HEK293 (cell line): Measurements from ENCODE around the gene ZCCHC13.

Experiments used
- CTCF ChIA-PET: fragments of 350-600 bp; formaldehyde crosslinking; extraction: SDS; loops from one replicate; lab custom pipeline; 2021; ENCODE audit warnings: antibody characterized with exemption; lab: Yijun Ruan, JAX
- POLR2A ChIA-PET: fragments of 300-600 bp; formaldehyde crosslinking; extraction: SDS; loops from one replicate; lab custom pipeline; 2020; ENCODE audit warnings: antibody characterized with exemption, inconsistent platforms; lab: Yijun Ruan, JAX
- H3K27ac ChIP-seq: fragments of 200-500 bp; sonication (Bioruptor generic); 2 replicates; pipeline ENCODE4 v1.5.1; 2014; ENCODE audit warnings: low read depth, low read length, control low read depth, inconsistent platforms; ENCODE audit errors: extremely low read depth
- H3K36me3 ChIP-seq, 2 experiments: fragments of 200-500 bp in 1 of 2; sonication (Bioruptor generic) in 1 of 2; 1 replicate in 1 of 2; 2 replicates in 1 of 2; pipeline ENCODE4 v1.5.1; 2014 to 2017; ENCODE audit warnings: inconsistent platforms in 2 of 2, low read length in 2 of 2; ENCODE audit not compliant: control insufficient read depth in 2 of 2, insufficient read depth in 1 of 2
- H3K4me1 ChIP-seq: fragments of 200-500 bp; sonication (Bioruptor generic); 2 replicates; pipeline ENCODE4 v1.5.1; 2014; ENCODE audit warnings: mild to moderate bottlenecking, low read length, inconsistent platforms; ENCODE audit not compliant: control insufficient read depth, insufficient read depth
- H3K4me3 ChIP-seq: 2 replicates; pipeline ENCODE4 v1.5.1; 2011; ENCODE audit warnings: low read depth, mild to moderate bottlenecking, control low read depth, low read length, moderate library complexity
- H3K9me3 ChIP-seq: fragments of 200-500 bp; sonication (Bioruptor generic); 2 replicates; pipeline ENCODE4 v1.5.1; 2014; ENCODE audit warnings: low read depth, low read length, inconsistent platforms; ENCODE audit not compliant: control insufficient read depth, insufficient read depth
- KLF10 ChIP-seq: fragments of 450-650 bp; IDR thresholded peaks from 2 replicates; pipeline ENCODE4 v1.5.1; 2018; ENCODE audit warnings: missing biosample characterization, mild to moderate bottlenecking, missing genetic modification characterization
- ZBTB21 ChIP-seq: fragments of 450-650 bp; formaldehyde crosslinking; IDR thresholded peaks from 2 replicates; pipeline ENCODE4 v1.5.1; 2017; ENCODE audit warnings: missing biosample characterization, missing genetic modification characterization
- ZIC2 ChIP-seq: fragments of 450-650 bp; formaldehyde crosslinking; IDR thresholded peaks from 2 replicates; pipeline ENCODE4 v1.5.1; 2016; ENCODE audit warnings: missing biosample characterization, missing genetic modification characterization
- ZNF132 ChIP-seq: fragments of 450-650 bp; formaldehyde crosslinking; IDR thresholded peaks from 2 replicates; pipeline ENCODE4 v1.5.1; 2017; ENCODE audit warnings: missing biosample characterization, missing genetic modification characterization, borderline replicate concordance
- ZNF366 ChIP-seq: fragments of 450-650 bp; formaldehyde crosslinking; conservative IDR thresholded peaks from 2 replicates; pipeline ENCODE4 v1.5.1; 2016; ENCODE audit warnings: missing biosample characterization, missing genetic modification characterization
- ZNF473 ChIP-seq: fragments of 450-650 bp; formaldehyde crosslinking; IDR thresholded peaks from 2 replicates; pipeline ENCODE4 v1.5.1; 2017; ENCODE audit warnings: missing biosample characterization, missing genetic modification characterization
- ZNF837 ChIP-seq: fragments of 450-650 bp; formaldehyde crosslinking; IDR thresholded peaks from 2 replicates; pipeline ENCODE4 v1.5.1; 2016; ENCODE audit warnings: missing biosample characterization, missing genetic modification characterization
- TF ChIP-seq, protein P1 (sequence below): fragments of 450-650 bp; formaldehyde crosslinking; IDR thresholded peaks from 2 replicates; pipeline ENCODE4 v1.5.1; 2016; ENCODE audit warnings: missing biosample characterization, missing genetic modification characterization, borderline replicate concordance
- TF ChIP-seq, protein P2 (sequence below): fragments of 450-650 bp; formaldehyde crosslinking; IDR thresholded peaks from 2 replicates; pipeline ENCODE4 v1.5.1; 2016; ENCODE audit warnings: missing biosample characterization, missing genetic modification characterization
- TF ChIP-seq, protein P3 (sequence below): fragments of 450-650 bp; formaldehyde crosslinking; IDR thresholded peaks from 2 replicates; pipeline ENCODE4 v1.5.1; 2016; ENCODE audit warnings: missing biosample characterization, missing genetic modification characterization
- TF ChIP-seq, protein P4 (sequence below): fragments of 450-650 bp; IDR thresholded peaks from 2 replicates; pipeline ENCODE4 v1.5.1; 2018; ENCODE audit warnings: missing biosample characterization, mild to moderate bottlenecking, missing genetic modification characterization

ZCCHC13 gene

DNA sequence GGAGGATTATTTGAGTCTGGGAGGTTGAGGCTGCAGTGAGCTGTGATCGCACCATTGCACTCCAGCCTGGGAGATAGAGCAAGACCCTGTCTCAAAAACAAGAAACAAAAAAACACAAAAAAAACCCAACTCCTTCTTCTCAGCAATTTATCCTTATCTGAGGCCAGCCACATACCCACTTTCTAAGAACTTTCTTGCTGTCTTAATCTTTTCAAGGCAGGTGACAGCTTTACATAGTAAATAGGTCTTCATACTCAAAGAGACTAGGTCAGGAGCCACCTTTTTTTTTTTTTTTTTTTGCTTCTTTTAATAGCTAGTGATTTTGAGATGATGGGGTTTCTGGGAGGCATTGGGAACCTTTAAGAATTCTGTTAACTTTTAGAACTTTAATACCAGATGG lies 26.1 kb upstream of the ZCCHC13 start (continued):
- no peak for TF ChIP-seq KLF10 (tag by site-specific recombination)
- TF ChIP-seq, all 188 proteins: peak for 0

DNA sequence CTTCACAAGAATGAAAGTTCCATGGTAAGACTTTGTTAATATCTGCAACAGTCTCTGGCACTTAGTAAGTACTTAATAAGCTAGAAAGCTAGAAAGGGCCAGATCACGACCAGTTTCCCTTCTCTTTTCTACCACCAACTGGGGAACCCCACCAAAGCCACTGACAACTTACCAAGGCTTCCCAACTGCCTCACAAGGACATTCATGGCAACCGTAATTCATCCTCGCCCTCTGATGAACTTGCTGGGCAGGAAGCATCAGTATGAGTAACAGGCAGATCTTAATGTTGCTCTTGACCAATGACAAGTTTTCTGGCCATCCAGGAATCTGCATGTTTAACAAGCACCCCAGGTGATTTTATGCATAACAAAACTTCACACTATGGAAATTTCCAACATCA lies 23.2 kb upstream of the ZCCHC13 start:
- H3K4me1 ChIP-seq, result no peaks in the 10 kb centered on the region
- no peaks in the 10 kb centered on the region for H3K9me3 ChIP-seq
- TF ChIP-seq ZIC2 (no peak), ZNF473 (no peak), ZBTB21 (tag by site-specific recombination) (no peak), ZNF366 (no peak)
- TF ChIP-seq, protein P1, sequence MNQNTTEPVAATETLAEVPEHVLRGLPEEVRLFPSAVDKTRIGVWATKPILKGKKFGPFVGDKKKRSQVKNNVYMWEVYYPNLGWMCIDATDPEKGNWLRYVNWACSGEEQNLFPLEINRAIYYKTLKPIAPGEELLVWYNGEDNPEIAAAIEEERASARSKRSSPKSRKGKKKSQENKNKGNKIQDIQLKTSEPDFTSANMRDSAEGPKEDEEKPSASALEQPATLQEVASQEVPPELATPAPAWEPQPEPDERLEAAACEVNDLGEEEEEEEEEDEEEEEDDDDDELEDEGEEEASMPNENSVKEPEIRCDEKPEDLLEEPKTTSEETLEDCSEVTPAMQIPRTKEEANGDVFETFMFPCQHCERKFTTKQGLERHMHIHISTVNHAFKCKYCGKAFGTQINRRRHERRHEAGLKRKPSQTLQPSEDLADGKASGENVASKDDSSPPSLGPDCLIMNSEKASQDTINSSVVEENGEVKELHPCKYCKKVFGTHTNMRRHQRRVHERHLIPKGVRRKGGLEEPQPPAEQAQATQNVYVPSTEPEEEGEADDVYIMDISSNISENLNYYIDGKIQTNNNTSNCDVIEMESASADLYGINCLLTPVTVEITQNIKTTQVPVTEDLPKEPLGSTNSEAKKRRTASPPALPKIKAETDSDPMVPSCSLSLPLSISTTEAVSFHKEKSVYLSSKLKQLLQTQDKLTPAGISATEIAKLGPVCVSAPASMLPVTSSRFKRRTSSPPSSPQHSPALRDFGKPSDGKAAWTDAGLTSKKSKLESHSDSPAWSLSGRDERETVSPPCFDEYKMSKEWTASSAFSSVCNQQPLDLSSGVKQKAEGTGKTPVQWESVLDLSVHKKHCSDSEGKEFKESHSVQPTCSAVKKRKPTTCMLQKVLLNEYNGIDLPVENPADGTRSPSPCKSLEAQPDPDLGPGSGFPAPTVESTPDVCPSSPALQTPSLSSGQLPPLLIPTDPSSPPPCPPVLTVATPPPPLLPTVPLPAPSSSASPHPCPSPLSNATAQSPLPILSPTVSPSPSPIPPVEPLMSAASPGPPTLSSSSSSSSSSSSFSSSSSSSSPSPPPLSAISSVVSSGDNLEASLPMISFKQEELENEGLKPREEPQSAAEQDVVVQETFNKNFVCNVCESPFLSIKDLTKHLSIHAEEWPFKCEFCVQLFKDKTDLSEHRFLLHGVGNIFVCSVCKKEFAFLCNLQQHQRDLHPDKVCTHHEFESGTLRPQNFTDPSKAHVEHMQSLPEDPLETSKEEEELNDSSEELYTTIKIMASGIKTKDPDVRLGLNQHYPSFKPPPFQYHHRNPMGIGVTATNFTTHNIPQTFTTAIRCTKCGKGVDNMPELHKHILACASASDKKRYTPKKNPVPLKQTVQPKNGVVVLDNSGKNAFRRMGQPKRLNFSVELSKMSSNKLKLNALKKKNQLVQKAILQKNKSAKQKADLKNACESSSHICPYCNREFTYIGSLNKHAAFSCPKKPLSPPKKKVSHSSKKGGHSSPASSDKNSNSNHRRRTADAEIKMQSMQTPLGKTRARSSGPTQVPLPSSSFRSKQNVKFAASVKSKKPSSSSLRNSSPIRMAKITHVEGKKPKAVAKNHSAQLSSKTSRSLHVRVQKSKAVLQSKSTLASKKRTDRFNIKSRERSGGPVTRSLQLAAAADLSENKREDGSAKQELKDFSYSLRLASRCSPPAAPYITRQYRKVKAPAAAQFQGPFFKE (tag by site-specific recombination), result no peak
- TF ChIP-seq, protein P2, sequence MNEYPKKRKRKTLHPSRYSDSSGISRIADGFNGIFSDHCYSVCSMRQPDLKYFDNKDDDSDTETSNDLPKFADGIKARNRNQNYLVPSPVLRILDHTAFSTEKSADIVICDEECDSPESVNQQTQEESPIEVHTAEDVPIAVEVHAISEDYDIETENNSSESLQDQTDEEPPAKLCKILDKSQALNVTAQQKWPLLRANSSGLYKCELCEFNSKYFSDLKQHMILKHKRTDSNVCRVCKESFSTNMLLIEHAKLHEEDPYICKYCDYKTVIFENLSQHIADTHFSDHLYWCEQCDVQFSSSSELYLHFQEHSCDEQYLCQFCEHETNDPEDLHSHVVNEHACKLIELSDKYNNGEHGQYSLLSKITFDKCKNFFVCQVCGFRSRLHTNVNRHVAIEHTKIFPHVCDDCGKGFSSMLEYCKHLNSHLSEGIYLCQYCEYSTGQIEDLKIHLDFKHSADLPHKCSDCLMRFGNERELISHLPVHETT, result no peak
- no peak overlapping the region for H3K27ac ChIP-seq
- peaks cover 38 to 81% of the 10 kb centered on the region in 2 experiments for H3K36me3 ChIP-seq
- ChIA-PET POLR2A (no interaction called here), CTCF (interaction anchor here (0.6 to 0.7 kb wide), 2 partner anchors 31 to 57 kb away, joined by 3 to 6 read pairs; no protein-coding TSS in a partner anchor)
- H3K4me3 ChIP-seq, result no peak overlapping the region

DNA sequence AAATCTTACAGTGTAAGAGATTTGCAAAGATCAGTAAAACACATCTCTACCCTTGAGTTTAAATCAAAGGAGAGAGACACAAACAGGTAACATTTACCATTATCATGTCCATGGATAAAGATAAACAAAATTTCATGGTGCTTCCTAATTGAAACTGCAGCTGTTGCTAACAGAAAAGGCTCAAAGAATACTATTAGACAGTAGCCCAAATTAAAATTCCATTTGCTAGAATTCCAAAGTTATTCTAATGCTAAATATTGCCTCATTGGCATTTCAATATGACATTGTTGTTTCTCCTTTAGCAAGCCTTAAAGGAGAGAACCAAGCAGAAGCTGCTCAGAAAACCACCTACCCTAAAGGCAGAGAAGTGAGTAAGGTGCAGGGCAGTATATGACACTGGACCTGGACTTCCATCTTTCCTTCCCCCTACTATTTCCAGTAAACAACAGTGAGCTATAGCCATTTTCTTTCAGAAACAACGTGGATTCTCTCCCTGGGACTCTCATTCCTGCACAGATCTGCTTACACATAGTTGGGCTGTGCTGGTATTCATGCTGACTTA lies 19.5 kb upstream of the ZCCHC13 start:
- CTCF ChIA-PET, result interaction anchor here (1.4 kb wide), 1 partner anchor 19 kb away, joined by 5 read pairs; no protein-coding TSS in a partner anchor
- 0 out of 2 replicates have a peak, but pooled peaks cover 3% of the 10 kb centered on the region for H3K4me1 ChIP-seq
- no peak for TF ChIP-seq ZNF132 (tag by site-specific recombination)
- TF ChIP-seq, protein P3, sequence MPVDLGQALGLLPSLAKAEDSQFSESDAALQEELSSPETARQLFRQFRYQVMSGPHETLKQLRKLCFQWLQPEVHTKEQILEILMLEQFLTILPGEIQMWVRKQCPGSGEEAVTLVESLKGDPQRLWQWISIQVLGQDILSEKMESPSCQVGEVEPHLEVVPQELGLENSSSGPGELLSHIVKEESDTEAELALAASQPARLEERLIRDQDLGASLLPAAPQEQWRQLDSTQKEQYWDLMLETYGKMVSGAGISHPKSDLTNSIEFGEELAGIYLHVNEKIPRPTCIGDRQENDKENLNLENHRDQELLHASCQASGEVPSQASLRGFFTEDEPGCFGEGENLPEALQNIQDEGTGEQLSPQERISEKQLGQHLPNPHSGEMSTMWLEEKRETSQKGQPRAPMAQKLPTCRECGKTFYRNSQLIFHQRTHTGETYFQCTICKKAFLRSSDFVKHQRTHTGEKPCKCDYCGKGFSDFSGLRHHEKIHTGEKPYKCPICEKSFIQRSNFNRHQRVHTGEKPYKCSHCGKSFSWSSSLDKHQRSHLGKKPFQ (tag by site-specific recombination), result no peak
- no peak for TF ChIP-seq ZNF837 (tag by site-specific recombination)
- TF ChIP-seq, protein P4, sequence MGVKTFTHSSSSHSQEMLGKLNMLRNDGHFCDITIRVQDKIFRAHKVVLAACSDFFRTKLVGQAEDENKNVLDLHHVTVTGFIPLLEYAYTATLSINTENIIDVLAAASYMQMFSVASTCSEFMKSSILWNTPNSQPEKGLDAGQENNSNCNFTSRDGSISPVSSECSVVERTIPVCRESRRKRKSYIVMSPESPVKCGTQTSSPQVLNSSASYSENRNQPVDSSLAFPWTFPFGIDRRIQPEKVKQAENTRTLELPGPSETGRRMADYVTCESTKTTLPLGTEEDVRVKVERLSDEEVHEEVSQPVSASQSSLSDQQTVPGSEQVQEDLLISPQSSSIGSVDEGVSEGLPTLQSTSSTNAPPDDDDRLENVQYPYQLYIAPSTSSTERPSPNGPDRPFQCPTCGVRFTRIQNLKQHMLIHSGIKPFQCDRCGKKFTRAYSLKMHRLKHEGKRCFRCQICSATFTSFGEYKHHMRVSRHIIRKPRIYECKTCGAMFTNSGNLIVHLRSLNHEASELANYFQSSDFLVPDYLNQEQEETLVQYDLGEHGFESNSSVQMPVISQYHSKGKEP (tag by site-specific recombination), result no peak
- TF ChIP-seq, all 188 proteins: peak for 0
- no peak overlapping the region for H3K27ac ChIP-seq
- no peaks in the 10 kb centered on the region for H3K9me3 ChIP-seq
- peaks cover 23 to 67% of the 10 kb centered on the region in 2 experiments for H3K36me3 ChIP-seq
- no peak overlapping the region for H3K4me3 ChIP-seq
- POLR2A ChIA-PET, result interaction anchor here (1.2 kb wide), 1 partner anchor 9 kb away, joined by 4 read pairs; no protein-coding TSS in a partner anchor
